Esophagus muscularis mucosa (tissue), 3 donors: Measurements from ENCODE around the gene HOXC5.

Source experiments
- CTCF ChIP-seq, 3 experiments: fragments of 200-600 bp in 2 of 3; fragments of 450-650 bp in 1 of 3; sonication (generic) in 2 of 3; IDR thresholded peaks; one replicate each; pipeline ENCODE4 v1.5.1; 2017 to 2019; ENCODE audit warnings: antibody characterized with exemption in 3 of 3, mild to moderate bottlenecking in 2 of 3, moderate library complexity in 1 of 3
- EP300 ChIP-seq: sonication (generic); formaldehyde crosslinking; IDR thresholded peaks from one replicate; pipeline ENCODE4 v1.6.1; 2017; ENCODE audit warnings: antibody characterized with exemption

GRCh38 chr12:53998900-53999236, 34.0 kb upstream of the HOXC5 start:
- TF ChIP-seq CTCF (IDR thresholded peaks at IDR 0.05) (no peak), EP300 (no peak)
